HG03571 (cell line): ENCODE data around the gene MGAT2.
"Not testable (repeated sequence)": the region's sequence is repeated elsewhere in the genome, so short reads cannot be mapped to it uniquely, and the experiment has no call there.

Experiments
- ATAC-seq: cut with Tn5 transposase; IDR thresholded peaks from one replicate; pipeline ENCODE4 v1.9.1; 2021; ENCODE audit not compliant: unreplicated experiment

Gene MGAT2

DNA sequence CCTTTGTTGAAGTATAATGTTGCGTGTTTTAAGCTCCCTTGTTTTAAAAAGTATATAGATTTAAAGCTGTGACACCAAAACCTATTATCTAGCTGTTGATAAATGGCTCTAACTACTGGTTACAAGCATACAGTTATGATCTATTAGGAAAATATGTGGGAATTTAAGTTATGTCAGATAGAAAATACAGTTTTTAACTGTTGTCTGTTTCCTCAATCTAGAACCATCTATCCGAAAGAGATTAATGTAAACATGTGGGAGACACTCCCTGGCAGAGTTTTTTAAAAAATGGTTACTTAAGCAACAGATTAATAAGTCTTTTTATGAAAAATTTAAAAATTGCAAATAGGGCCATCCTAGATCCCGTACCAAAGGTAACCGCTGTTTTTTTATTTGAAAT lies 8.3 kb upstream of the MGAT2 start:
- no peak for ATAC-seq

DNA sequence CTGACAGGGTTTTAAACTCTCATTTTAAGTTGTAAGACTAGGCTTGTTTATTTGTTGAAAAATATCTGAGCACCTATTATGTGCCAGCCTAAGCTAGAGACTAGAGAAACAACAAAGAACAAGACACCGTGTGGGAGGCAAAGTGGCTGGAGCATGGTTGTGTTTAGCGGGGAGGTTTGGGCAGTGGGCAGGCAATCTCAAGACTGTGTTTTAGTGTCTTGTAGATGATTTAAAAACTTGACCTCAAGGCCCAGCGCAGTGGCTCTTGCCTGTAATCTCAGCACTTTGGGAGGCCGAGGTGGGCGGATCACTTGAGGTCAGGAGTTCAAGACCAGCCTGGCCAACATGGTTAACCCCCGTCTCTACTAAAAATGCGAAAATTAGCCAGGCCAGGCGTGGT lies 7.9 kb upstream of the MGAT2 start:
- no peak for ATAC-seq

DNA sequence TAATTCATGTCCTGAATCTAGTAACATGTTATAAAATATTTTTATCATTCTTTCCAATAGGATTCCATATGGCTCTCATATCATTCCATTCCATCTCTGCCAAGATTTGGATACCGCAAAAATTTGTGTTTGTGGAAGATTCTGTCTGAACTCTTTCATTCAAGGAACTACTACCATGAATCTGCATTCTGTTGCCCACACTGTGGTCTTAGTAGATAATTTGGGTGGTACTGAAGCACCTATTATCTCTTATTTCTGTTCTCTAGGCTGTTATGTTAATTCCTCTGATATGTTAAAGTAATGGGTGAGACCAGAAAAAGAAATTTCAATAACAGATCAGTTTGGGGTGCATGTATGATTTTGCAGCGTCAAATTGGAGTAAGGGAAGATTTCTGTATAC lies 6.4 kb upstream of the MGAT2 start:
- ATAC-seq: no peak

DNA sequence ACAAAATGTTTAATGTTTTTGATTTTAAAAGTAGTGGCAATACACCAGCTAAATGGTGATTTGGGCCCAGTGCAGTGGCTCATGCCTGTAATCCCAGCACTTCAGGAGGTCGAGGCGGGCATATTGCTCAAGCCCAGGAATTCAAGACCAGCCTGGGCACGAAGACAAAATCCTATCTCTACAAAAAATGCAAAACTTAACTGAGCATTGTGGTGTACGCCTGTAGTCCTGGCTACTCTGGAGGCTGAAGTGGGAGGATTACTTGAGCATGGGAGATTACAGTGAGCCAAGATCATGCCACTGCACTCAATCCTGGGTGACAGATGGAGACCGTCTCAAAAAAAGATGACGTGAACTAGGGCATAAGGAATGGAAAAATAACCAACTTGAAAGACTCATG lies 4.8 kb upstream of the MGAT2 start:
- no peak for ATAC-seq

DNA sequence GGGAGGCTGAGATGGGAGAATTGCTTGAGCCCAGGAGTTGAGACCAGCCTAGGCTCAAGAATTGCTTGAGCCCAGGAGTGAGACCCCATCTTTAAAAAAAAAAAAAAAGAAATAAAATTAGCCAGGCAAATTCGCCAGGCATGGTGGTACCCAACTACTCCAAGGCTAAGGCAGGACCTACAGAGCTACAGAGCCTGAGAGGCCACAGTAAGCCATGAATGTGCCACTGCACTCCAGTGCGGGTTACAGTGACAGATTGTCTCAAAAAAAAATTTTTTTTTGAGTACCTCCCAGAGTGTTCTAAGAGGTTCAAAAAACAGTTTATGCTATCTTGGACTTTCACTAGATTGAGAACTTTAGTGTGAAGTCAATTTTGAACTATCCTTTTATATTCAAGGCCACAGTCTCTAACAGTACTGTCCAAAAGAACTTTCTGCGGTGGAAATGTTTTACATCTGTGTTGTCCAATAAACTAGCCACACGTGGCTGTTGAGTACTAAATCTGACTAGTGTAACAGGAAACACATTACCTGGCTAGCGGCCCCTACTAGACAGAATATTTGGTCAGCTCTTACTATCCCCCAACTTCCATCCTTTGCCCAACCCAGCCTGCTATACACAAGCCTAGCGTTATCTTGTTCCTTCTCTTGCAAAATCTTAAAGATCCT lies 2.6 kb upstream of the MGAT2 start:
- ATAC-seq: no peak

DNA sequence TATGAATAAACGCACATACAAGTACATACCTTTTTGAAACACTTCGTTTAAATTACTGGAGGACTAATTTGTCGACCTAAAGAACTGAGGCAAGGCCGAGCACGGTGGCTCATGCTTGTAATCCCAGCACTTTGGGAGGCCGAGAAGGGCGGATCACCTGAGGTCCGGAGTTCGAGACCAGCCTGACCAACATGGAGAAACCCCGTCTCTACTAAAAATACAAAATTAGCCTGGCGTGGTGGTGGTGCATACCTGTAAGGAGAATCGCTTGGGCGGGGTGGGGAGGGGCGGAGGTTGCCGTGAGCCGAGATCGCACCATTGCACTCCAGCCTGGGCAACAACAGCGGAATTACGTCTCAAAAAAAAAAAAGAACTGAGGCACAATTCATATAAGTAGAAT lies 1.3 kb upstream of the MGAT2 start:
- not testable (repeated sequence) for ATAC-seq

DNA sequence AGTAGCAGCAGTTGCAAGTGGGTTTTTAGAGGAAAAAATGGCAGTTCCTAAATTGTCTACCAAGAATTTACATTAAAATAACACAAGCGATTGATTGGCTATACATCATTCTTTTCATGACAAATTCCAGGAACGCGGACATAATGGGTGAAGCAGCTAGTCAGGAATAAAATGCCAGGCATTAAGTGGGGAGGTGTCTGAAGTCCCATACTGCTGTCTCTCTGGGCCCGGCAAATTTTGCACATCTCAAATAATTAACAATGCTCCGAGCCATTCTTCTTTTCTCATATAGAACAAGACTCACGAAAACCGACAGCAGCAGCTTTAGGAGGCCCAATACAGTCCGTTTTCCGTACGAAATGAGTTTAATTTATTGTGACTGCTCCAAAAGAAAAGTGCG lies 869 bp upstream of the MGAT2 start:
- no peak for ATAC-seq

DNA sequence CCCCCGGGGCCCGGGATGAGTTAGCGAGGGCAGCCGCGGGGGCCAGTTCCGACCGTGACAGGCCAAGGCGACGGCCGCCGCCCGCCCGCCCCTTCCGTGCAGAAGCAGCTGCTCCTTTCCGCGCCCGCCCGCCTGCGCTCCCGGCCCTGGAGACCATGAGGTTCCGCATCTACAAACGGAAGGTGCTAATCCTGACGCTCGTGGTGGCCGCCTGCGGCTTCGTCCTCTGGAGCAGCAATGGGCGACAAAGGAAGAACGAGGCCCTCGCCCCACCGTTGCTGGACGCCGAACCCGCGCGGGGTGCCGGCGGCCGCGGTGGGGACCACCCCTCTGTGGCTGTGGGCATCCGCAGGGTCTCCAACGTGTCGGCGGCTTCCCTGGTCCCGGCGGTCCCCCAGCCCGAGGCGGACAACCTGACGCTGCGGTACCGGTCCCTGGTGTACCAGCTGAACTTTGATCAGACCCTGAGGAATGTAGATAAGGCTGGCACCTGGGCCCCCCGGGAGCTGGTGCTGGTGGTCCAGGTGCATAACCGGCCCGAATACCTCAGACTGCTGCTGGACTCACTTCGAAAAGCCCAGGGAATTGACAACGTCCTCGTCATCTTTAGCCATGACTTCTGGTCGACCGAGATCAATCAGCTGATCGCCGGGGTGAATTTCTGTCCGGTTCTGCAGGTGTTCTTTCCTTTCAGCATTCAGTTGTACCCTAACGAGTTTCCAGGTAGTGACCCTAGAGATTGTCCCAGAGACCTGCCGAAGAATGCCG lies 699 bp downstream of the MGAT2 start:
- ATAC-seq: peak; percentile 27

DNA sequence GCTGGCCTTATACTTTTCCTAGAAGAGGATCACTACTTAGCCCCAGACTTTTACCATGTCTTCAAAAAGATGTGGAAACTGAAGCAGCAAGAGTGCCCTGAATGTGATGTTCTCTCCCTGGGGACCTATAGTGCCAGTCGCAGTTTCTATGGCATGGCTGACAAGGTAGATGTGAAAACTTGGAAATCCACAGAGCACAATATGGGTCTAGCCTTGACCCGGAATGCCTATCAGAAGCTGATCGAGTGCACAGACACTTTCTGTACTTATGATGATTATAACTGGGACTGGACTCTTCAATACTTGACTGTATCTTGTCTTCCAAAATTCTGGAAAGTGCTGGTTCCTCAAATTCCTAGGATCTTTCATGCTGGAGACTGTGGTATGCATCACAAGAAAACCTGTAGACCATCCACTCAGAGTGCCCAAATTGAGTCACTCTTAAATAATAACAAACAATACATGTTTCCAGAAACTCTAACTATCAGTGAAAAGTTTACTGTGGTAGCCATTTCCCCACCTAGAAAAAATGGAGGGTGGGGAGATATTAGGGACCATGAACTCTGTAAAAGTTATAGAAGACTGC lies 1.5 kb downstream of the MGAT2 start:
- no peak for ATAC-seq

DNA sequence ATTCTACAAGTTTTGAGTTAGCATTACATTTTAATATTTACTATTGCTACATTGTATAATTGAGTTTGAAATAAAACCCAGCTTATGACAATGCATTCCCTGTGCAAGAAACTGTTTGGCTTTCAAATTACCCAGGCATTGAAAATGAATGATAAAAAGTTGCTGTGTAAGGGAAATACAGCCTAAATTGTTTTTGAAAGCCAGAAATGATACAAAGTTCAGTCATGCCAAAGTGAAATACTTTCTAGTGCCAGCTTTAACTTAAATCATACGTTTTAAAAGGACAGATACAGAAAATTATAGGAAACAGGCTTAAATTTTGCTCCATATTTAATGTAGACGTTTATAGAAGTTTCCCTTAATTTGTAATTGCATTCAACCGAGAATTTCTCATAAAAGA lies 2.8 kb downstream of the MGAT2 start:
- no peak for ATAC-seq

DNA sequence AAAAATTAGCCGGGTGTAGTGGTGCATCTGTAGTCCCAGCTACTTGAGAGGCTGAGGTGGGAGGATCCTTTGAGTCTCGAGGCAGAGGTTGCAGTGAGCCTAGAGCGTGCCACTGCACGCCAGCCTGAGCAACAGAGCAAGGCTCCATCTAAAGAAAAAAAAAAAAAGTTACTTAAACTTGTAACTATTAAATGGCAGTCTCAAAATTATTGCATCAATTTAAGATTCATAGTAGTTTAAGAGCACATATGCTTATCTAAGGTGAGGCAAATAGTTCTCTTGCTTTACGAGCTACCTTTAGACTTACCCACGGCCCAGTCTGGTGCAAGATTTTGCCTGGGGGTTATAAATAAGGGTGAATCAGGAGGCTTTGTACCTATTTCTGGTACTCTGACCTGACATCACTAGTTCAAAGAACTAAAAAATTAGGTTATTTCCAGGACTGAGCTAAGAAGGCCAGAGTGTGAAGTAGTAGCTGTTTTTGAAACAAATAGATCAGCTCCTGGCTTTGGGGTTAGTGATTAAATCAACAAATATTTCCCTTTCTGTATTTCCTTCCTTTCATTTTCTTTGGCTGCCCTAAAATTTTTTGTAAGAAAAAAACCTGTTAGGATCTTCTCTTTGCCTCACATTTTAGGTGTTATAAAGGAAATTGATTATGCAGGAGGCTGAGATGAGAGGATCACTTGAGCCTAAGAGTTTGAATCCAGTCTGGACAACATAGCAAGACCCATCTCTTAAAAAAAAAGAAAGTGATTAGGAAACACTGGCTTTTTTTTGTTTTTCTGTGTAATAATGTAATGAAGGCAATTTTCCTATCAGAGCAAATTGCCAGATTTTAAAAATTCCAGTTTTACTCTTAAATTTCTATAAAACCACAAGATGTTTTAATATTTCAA lies 3.6 kb downstream of the MGAT2 start:
- ATAC-seq: no peak

DNA sequence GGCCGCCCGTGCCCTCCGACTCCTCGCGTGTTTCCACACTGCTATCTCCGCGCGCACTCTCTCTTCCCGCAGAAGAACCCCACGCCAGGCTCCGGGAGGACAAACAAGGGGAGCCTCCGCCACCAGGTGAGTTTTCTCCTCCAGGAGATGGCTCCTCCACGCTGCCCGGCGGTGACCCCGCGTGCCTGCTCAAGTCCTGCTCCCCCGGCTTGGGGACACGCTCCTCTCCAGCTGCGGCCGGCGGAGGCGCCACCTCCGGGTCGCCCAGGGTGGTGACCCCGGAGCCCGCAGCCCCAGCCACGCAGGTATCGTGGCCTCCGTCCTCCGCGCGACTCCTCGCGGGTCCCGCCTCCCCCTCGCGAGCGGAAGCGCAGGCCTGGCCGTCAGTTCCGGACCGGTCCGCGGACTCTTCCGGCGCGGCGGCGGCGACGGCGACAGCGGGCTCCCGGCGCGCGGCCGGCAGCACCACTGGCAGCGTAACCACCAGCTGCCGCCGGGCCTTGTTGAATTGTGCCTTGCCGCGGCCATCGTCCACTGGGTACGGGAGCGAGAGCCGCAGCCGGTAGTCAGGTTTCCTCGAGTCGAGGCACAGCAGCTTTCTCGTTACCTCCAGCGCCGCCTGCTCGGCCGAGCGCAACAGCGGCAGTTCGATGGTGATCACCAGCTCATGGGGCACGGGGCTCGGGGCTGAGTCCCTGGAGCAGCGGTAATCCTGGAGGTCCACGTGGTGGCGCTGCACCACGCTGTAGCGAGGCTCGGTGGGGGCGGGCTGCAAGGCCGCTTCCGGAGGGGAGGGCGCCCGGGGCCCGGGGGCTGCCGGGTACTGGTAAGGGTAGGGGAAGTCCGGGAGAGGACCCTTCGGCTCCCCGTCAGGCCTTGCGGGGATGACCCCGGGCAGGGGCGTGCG lies 13.3 kb downstream of the MGAT2 start:
- peak; percentile 80 for ATAC-seq

DNA sequence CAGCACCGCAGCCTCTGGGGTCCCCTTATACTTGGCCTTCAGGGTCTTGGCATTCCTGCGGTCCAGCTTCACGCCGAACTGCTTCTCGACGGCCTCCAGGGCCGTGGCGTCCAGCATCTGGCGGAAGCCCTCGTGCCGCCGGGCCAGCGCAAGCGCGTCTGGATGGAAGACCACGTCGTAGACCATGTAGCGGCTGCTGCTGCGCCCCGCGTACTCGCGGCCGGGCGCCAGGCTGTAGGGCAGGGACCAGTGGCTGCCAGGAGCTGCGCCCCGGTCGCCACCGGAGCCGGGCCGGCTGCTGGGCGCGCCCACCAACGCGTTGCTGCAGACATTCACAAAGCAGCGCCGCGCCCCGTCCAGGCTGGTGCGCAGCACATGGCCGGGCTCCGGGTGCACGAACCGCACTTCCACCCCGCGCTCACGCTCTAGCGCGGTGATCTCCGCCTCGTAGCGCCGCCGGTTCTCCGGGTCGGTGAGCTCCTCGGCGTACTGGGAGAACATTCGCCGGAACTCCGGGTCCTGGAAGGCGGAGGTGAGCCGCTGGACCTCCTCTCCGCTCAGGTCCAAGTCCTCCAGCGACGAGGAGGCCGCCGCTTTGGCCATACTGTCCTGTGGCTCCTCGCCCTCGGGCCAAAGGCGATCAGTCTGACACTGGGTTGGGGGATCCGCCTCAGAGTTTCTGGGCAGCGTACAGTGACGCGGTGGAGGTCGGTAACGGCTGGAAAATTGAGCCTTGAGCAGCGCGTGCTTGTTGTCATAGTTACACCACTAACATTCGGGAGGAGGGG lies 14.1 kb downstream of the MGAT2 start, which contains the start of gene DNAAF2:
Gene DNAAF2 (minus strand): TSS at position 698 of the 788 bp plus-strand sequence. CDS start 95 bp downstream, at position 603.
- ATAC-seq: peak; percentile 25

DNA sequence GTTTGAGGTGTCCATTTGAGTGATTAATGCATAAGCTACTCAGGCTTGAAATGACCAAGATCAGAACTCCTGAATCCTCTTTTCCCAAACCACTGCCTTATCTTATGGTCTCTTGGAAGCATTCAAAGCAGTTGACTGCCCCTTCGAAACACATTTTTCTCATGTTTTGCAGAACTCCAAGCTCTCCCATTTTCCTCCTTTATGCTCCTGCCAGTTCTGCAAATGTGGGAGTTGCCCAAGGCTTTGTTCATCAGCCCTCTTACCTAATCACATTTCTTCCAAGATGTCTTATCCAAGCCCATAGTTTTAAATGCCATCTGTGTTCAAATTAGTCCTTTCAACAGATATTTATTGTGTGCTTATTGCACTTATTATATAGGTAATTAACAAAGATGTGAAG lies 16.3 kb downstream of the MGAT2 start:
- ATAC-seq: no peak

DNA sequence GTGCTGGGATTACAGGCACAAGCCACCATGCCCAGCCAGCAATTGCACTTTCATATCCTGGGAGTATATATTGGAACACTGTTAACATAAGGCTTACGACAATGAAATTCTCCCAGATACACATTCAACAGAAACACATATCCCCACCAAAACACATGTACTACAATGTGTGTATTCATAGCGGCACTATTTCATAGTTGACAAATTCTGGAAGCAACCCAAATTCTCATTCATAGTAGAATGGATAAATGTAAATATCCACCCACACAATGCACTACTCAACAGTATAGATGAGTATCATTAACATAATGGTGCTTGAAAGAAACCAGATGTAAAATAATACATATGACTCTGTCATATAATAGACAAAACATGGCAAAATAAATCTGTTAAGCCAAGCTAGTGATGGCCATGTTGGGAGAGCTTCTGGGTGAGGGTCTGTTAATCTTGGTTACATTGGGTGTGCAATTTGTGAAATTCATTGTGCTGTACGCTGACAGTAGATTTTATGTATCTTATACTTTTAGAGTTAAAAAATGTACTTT lies 17.0 kb downstream of the MGAT2 start:
- ATAC-seq: no peak

DNA sequence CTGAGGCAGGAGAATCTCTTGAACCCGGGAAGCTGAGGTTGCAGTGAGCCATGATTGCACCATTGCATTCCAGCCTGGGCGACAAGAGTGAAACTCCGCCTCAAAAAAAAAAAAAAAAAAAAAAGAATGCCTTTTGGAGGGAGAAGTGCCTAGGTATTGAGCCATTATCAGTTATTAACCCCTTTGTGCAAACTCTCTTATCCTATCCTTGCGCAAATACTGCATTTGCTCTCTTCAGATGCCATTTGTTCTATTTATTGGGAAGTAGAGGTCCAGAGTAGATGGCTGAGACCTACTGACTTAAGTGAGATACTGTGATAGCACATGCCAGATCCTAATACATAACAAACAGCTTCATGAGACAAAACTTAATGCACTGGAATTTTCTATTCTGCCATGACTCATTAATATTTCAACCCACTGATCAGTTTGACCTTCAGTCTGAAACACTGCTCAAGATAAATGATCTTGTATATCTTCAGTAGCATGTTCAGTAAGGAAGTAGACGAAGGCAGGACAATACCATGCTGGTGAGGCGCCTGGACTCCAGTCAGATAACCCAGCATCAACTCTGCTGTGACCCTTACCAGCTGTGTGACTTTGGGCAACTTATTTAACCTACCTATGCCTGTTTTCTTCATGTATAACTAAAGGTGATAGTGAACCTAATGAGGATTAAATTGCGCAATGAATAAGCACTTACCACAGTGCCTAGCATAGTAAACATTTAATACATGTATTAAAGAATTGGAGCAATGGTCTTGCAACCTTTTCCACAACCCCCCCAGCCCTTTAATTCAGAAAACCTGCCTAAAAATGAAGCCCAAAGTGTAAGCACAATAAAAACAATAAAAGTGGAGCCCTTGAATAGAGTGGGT lies 20.2 kb downstream of the MGAT2 start:
- no peak for ATAC-seq

DNA sequence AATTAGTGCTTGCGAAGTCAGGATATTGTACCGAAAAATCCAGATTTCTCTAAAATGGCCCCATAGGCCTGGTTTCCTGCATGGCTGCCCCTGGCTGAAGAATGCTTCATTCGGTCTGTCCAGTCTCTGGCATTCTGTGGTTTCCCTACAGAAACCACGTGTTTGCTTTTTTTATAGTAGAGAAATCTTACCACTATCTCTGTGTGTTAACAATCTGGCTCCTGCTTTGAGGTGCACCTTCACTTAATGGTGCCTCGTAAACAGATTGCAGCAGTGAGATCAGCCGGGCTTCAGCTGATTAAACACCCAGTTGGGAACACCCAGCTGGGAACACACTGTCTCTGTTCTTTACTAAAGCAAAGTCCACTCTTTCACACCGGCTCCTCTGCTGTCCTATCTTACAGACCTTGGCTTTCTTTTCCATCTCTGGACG lies 21.1 kb downstream of the MGAT2 start:
- no peak for ATAC-seq

DNA sequence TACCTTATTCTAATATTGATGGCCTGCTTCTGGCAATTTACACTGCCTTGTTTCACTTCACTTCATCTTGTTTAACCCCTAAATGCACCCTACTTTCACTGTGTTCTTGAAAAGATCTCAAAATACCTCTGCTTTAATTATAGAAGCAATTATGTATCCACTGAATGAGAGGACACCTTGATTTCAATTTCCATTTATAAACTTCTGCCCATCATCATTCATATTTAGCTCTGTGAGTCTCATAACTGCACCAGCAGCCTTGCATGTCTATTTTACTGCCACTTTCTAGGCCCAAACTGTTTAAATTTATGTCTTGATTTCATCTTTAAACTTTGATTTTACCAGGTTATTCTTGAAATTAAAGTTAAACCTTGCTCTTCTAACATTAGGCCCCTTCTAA lies 21.6 kb downstream of the MGAT2 start:
- no peak for ATAC-seq
